Loucy (cell line): ENCODE data around the gene IFITM5.
"Not testable (repeated sequence)": the region's sequence is repeated elsewhere in the genome, so short reads cannot be mapped to it uniquely, and the experiment has no call there.

Experiments
- EZH2phosphoT487 ChIP-seq: fragments of 200-600 bp; IDR thresholded peaks from 2 replicates; pipeline ENCODE4 v1.6.1; 2018; ENCODE audit warnings: antibody characterized with exemption, mild to moderate bottlenecking, moderate library complexity, borderline replicate concordance
- TF ChIP-seq, protein P1 (sequence below): fragments of 200-600 bp; sonication (generic); conservative IDR thresholded peaks from 2 replicates; pipeline ENCODE4 v1.5.1; 2014; ENCODE audit warnings: mild to moderate bottlenecking, antibody characterized with exemption, low read length

DNA sequence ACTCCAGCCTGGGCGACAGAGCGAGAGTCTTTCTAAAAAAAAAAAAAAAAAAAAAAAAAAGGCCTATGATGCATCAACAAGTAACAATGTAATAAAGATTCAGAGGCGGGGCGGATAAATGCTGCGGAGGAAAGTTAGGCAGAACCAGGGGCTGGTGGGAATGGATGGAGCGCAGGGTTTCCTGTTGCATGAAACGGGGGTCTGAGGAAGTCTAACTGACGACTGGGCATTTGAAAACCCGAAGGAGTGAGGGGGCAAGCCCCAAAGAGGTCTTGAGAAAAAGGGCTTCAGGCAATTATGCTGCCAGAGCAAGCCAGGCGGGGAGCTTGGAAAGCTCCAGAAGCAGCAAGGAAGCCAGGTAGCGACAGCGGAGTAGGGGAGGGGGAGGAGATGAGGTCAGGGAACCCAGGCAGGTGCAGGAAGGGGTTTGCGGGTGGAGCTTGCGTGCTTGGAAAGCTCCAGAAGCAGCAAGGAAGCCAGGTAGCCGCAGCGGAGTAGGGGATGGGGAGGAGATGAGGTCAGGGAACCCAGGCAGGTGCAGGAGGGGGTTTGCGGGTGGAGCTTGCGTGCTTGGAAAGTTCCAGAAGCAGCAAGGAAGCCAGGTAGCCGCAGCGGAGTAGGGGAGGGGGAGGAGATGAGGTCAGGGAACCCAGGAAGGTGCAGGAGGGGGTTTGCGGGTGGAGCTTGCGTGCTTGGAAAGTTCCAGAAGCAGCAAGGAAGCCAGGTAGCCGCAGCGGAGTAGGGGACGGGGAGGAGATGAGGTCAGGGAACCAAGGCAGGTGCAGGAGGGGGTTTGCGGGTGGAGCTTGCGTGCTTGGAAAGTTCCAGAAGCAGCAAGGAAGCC, 12.1 kb downstream of the IFITM5 start:
- TF ChIP-seq, protein P1, sequence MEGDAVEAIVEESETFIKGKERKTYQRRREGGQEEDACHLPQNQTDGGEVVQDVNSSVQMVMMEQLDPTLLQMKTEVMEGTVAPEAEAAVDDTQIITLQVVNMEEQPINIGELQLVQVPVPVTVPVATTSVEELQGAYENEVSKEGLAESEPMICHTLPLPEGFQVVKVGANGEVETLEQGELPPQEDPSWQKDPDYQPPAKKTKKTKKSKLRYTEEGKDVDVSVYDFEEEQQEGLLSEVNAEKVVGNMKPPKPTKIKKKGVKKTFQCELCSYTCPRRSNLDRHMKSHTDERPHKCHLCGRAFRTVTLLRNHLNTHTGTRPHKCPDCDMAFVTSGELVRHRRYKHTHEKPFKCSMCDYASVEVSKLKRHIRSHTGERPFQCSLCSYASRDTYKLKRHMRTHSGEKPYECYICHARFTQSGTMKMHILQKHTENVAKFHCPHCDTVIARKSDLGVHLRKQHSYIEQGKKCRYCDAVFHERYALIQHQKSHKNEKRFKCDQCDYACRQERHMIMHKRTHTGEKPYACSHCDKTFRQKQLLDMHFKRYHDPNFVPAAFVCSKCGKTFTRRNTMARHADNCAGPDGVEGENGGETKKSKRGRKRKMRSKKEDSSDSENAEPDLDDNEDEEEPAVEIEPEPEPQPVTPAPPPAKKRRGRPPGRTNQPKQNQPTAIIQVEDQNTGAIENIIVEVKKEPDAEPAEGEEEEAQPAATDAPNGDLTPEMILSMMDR = not testable (repeated sequence)
- not testable (repeated sequence) for TF ChIP-seq EZH2phosphoT487
